Pancreas (tissue), 10 donors: ENCODE data around the gene RHBDD3. TPM values are rescaled to one million over a fixed set of nuclear protein-coding genes. Genes with fewer than 3 reads are reported as not detected.
"Not testable (repeated sequence)": the region's sequence is repeated elsewhere in the genome, so short reads cannot be mapped to it uniquely, and the experiment has no call there.

ENCODE experiments used
- ATAC-seq, 4 donors: fragments of 200-7000 bp; cut with Tn5 transposase; one replicate each; pipeline versions ENCODE4 v1.8.0 to v1.9.1; 2020; ENCODE audit warnings: mild to moderate bottlenecking in 4 of 4, moderate library complexity in 4 of 4
- DNase-seq, 6 donors: peaks; one replicate each; pipeline ENCODE4 v3.0.0-alpha.2; 2020
- FAIRE-seq: peaks from 2 replicates; lab custom pipeline; 2012; peaks lifted over from hg19 to GRCh38; lab: Jason Lieb, UNC
- H3K27ac ChIP-seq, 4 donors: fragments of 200-600 bp; sonication (generic); 1 replicate in 3 of 4; 2 replicates in 1 of 4; pipeline versions ENCODE4 v1.5.0 to v1.8.0; 2020
- H3K27me3 ChIP-seq, 4 donors: fragments of 200-600 bp; one replicate each; pipeline ENCODE4 v1.8.0; 2021
- H3K36me3 ChIP-seq, 3 donors: fragments of 200-600 bp; sonication (generic) in 1 of 3; one replicate each; pipeline versions ENCODE4 v1.5.0 to v1.8.0; 2020 to 2021
- H3K4me1 ChIP-seq, 3 donors: fragments of 200-600 bp; one replicate each; pipeline ENCODE4 v1.8.0; 2021
- H3K4me3 ChIP-seq, 4 donors: fragments of 200-600 bp; sonication (generic) in 2 of 4; one replicate each; pipeline versions ENCODE4 v1.5.0 to v1.8.0; 2020 to 2021
- H3K9me3 ChIP-seq, 4 donors: fragments of 200-600 bp; one replicate each; pipeline ENCODE4 v1.8.0; 2021
- CTCF ChIP-seq, 4 donors: fragments of 200-600 bp; sonication (generic) in 3 of 4; IDR thresholded peaks; one replicate each; pipeline versions ENCODE4 v1.5.0 to v1.8.0; 2021; ENCODE audit warnings: antibody characterized with exemption in 4 of 4
- WGBS, 2 donors: extraction: QIAGEN DNeasy Blood & Tissue Kit; methylation state at CpG; one replicate each; pipeline ENCODE4 v1.1.7; 2013; 5-methylcytosine and 5-hydroxymethylcytosine counted together
- intact Hi-C, 3 donors: fragments of 100-400 bp; cut with DNase I; formaldehyde crosslinking; loops; one replicate each; pipeline versions ENCODE4 v1.11.1 to v1.14.2; 2022
- polyA plus RNA-seq, 2 donors: library from polyadenylated mRNA; stranded (reverse); fragments of 200-250 nt; gene quantifications; one replicate each; pipeline ENCODE4 v1.2.3, GENCODE V29; 2013
- total RNA-seq, 6 donors: library from RNA; stranded (reverse); fragmentation: NEBNext Ultra II Directional in 4 of 6; extraction: Animal tissue kit (Norgen Biotek cat#: 25700) in 4 of 6; gene quantifications; one replicate each; pipeline versions ENCODE4 v1.2.1 to v1.2.4, GENCODE V29; 2021 to 2023
- donor health status: healthy with polysubstance abuse.
- donor health status: DM: no; HTN: no; CAD: no; lungs with moderate emphysema.
- donor health status: DM: no; HTN: no; CAD: no.
- donor health status: control.
- donor health status: control.
- donor health status: Bipolar disorder and iron deficiency.
- donor health status: DM: yes; HTN: yes; CAD: no.
- donor health status: DM: no; HTN: no; CAD: no.
- donor health status: DM: no; HTN: no; CAD: no.
- donor health status: DM: yes; HTN: yes; CAD: no.

Gene RHBDD3
- total and polyA plus RNA-seq, 8 donors = 5.4 to 38.2 (median 10.1) TPM

GRCh38 chr22:29254286-29254660 lies 13.5 kb downstream of the RHBDD3 start:
- H3K4me1 ChIP-seq = no peaks in the 10 kb centered on the region
- no peak for TF ChIP-seq CTCF (IDR thresholded peaks at IDR 0.05)
- intact Hi-C loops = no loop called here
- no peaks in the 10 kb centered on the region for H3K9me3 ChIP-seq
- WGBS, 2 donors = 67 to 88% methylated on average over 4 of the region's 4 CpGs
- DNase-seq (no peak), FAIRE-seq (no peak), ATAC-seq (no peak)
- no peaks in the 10 kb centered on the region for H3K27me3 ChIP-seq
- no peaks in the 10 kb centered on the region for H3K36me3 ChIP-seq
- H3K4me3 ChIP-seq = no peak overlapping the region
- H3K27ac ChIP-seq = no peak overlapping the region

- Histone ChIP-seq H3K4me1 (no peaks in the 10 kb centered on the region), H3K36me3 (no peaks in the 10 kb centered on the region), H3K27me3 (no peaks in the 10 kb centered on the region), H3K4me3 (no peak overlapping the region), H3K9me3 (no peaks in the 10 kb centered on the region), H3K27ac (no peak overlapping the region)
- DNase-seq (no peak), FAIRE-seq (no peak), ATAC-seq (no peak)
- intact Hi-C loops = no loop called here
- TF ChIP-seq CTCF (IDR thresholded peaks at IDR 0.05) = no peak
- 77 to 82% methylated on average over 14 of the region's 14 CpGs for WGBS, 2 donors
These were observed 14.1 kb downstream of the RHBDD3 start for GRCh38 chr22:29253561-29254285.

- Histone ChIP-seq H3K36me3 (no peaks in the 10 kb centered on the region), H3K27me3 (no peaks in the 10 kb centered on the region), H3K4me3 (no peak overlapping the region), H3K27ac (no peak overlapping the region), H3K9me3 (no peaks in the 10 kb centered on the region), H3K4me1 (no peaks in the 10 kb centered on the region)
- intact Hi-C loops = no loop called here
- no peak for FAIRE-seq
- no peak for DNase-seq
- no peak for ATAC-seq
- TF ChIP-seq CTCF (IDR thresholded peaks at IDR 0.05) = no peak
- 88 to 90% methylated on average over 10 of the region's 10 CpGs for WGBS, 2 donors
These were observed 15.5 kb downstream of the RHBDD3 start for GRCh38 chr22:29251981-29252911.

- no peak overlapping the region for H3K4me3 ChIP-seq
- FAIRE-seq (no peak), ATAC-seq (no peak), DNase-seq (no peak)
- intact Hi-C loops = no loop called here
- H3K36me3 ChIP-seq = no peaks in the 10 kb centered on the region
- no peaks in the 10 kb centered on the region for H3K27me3 ChIP-seq
- no peak overlapping the region for H3K27ac ChIP-seq
- no peaks in the 10 kb centered on the region for H3K4me1 ChIP-seq
- WGBS, 2 donors = 82 to 95% methylated on average over 5 of the region's 5 CpGs
- no peak for TF ChIP-seq CTCF (IDR thresholded peaks at IDR 0.05)
- H3K9me3 ChIP-seq = no peaks in the 10 kb centered on the region
These were observed 16.5 kb downstream of the RHBDD3 start for GRCh38 chr22:29251265-29251664.

GRCh38 chr22:29247891-29248290 lies 19.9 kb downstream of the RHBDD3 start:
- ATAC-seq, H3K27ac ChIP-seq, H3K36me3 ChIP-seq, H3K4me1 ChIP-seq, H3K9me3 ChIP-seq, H3K4me3 ChIP-seq, FAIRE-seq, H3K27me3 ChIP-seq: not testable (repeated sequence)
- intact Hi-C loops = loop anchor here in 2 of 3 donors (5.0 to 10.0 kb wide), 2 partner anchors 46 to 93 kb away; no protein-coding TSS in a partner anchor
- WGBS, 2 donors = 93 to 96% methylated on average over 10 of the region's 10 CpGs
- peak in 1 of 6 donors; percentile 16 for DNase-seq
